ENCODE results near the gene PHRF1.

- TF ChIP-seq CTCF (IDR thresholded peaks at IDR 0.05) (no peak), POLR2A (IDR thresholded peaks at IDR 0.05) (no peak)
Measured at GRCh38 chr11:577611-577894, 1.3 kb downstream of the PHRF1 start.

Data from adrenal gland (tissue), 5 donors.